AG09309 (cell line): ENCODE data around the gene VWA5A.

ENCODE experiments used
- DNase-seq: peaks from one replicate; pipeline ENCODE4 v3.0.0-alpha.2; 2010; ENCODE audit warnings: low read depth
- H3K4me3 ChIP-seq: 2 replicates; pipeline ENCODE4 v1.5.1; 2011; ENCODE audit warnings: mild to moderate bottlenecking, low read depth, low read length, moderate library complexity; ENCODE audit not compliant: control insufficient read depth
- CTCF ChIP-seq: IDR thresholded peaks from 2 replicates; pipeline ENCODE4 v1.5.1; 2011; ENCODE audit warnings: mild to moderate bottlenecking, low read depth, low read length, inconsistent platforms; ENCODE audit not compliant: insufficient read depth, control insufficient read depth; ENCODE audit errors: missing control alignments

The VWA5A gene

DNA sequence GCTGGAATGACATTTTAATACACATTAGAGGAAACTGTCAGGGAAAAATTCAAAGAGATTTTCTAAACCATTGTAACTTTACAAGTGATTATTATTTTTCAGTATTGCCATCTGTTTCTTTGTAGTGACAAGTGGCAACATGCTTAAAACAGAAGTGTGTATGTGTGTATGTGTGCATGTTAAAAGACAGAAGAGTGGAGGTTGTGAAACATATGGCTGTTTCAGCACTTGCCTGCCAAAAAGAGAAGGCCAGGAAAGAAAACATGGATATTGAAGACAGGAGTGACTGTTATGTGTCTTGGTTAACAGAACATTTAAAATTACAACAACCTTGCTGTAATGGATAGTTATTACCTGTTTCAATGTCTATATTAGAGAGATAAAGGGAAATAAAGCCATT lies 24.3 kb upstream of the VWA5A start:
- no peak overlapping the region for H3K4me3 ChIP-seq
- TF ChIP-seq CTCF = no peak
- no peak for DNase-seq

- no peak for TF ChIP-seq CTCF
- no peak overlapping the region for H3K4me3 ChIP-seq
- no peak for DNase-seq
These were observed 21.9 kb upstream of the VWA5A start for GRCh38 chr11:124093330-124093729.

DNA sequence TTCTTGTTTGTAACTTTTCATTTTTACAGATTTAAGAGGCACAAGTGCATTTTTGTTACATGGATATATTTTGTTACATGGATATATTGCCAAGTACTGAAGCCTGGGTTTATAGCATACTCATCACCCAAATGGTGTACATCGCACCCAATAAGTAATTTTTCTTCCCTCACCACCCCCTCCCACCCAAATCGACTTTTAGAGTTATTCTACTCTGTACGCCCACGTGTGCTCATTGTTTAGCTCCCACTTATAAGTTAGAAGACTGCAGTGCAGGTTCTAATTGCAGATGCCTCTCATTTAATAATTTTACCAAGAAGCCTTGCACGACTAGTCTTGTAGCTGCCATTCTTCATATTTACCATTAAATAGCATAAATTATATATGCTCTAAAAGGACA lies 20.5 kb upstream of the VWA5A start:
- no peak for TF ChIP-seq CTCF

DNA sequence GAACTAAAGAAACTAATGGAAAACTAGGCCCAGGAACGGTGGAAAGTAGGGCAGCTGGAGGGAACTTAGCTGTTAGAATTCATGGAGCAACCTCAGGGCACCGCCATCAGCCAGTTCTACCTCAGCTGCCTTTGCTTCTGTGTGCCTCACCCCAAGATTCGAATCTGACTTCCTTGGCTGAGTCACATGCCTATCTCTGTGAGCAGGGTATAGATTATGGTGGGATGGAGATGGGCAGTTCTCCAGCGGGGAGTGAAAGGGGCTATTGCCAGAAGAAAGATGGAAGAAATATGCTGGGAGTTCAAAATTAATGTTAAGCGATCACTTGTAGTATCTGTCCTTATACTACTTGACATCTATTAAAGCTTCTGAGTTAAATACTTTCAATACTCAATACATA lies 18.9 kb upstream of the VWA5A start:
- no peak overlapping the region for H3K4me3 ChIP-seq
- no peak for DNase-seq
- no peak for TF ChIP-seq CTCF

More for the DNA sequence above, 20.5 kb upstream of the VWA5A start:
- DNase-seq = no peak
- H3K4me3 ChIP-seq = no peak overlapping the region

DNA sequence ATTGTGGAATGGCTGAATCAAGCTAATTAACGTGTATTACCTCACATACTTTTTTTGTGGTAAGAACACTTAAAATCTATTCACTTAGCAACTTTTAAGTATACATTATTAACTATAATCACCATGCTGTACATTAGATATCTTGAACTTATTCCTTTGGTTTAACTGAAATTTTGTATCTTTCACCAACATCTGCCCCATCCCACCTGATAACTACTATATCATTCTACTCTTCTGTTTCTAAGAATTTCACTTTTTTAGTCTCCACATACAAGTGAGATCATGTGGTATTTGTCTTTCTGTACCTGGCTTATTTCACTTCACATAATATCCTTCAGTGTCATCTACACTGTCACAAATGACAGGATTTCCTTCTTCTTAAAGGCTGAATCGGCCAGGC lies 17.1 kb upstream of the VWA5A start:
- H3K4me3 ChIP-seq = no peak overlapping the region
- TF ChIP-seq CTCF = no peak
- DNase-seq = no peak

DNA sequence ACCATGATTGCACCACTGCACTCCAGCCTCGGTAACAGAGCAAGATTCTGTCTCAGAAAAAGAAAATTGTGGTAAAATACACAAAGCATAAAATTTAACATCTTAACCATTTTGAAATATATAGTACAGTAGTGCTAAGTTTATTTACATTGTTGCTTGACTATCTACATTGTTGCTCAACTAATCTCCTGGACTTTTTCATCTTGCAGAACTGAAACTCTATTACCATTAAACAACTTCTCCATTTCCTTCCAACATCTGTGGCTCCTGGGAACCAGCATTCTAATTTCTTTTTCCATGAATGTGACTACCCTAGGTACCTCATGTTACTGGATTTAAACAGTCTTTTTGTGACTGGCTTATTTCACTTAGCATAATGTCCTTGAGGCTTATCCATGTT lies 13.5 kb upstream of the VWA5A start:
- no peak for TF ChIP-seq CTCF
- no peak overlapping the region for H3K4me3 ChIP-seq
- no peak for DNase-seq

DNA sequence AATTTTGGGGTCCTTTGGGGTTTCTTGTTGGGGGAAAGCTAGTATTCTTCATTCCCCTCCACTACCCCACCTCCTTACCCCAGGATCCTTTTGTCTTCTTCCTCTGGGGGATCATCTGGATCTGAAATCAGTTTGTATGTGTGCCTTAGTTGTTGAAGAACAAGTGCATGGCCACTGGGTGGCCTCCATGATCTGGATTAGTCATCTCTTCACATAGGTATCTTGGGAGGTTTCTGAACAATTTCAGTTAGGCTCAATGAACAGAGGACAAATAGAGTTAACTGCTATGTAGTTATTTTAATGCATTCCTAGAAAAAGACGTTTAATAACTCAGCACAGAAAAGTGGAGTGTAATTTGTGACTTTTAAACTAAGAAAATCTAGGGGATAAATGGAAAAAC lies 7.1 kb upstream of the VWA5A start:
- TF ChIP-seq CTCF = peak; percentile 19
- no peak for DNase-seq
- H3K4me3 ChIP-seq = no peak overlapping the region
